Naive thymus-derived CD4-positive, alpha-beta T cell (primary cell): ENCODE measurements around the gene ZNRF1. TPM values are rescaled to one million over a fixed set of nuclear protein-coding genes. Genes with fewer than 3 reads are reported as not detected.

Experiments
- ATAC-seq: fragments of 150-1000 bp; cut with Tn5 transposase; 2 replicates; pipeline ENCODE4 v1.10.0; 2021; ENCODE audit warnings: mild to moderate bottlenecking, moderate library complexity
- CTCF ChIA-PET: fragments of 350-600 bp; sonication (Branson Sonifier 250); formaldehyde crosslinking; loops from one replicate; lab custom pipeline; 2021; ENCODE audit warnings: antibody characterized with exemption; lab: Charles Lee
- POLR2A ChIA-PET: fragments of 350-600 bp; sonication (Branson Sonifier 250); formaldehyde crosslinking; loops from one replicate; lab custom pipeline; 2021; ENCODE audit warnings: antibody characterized with exemption, inconsistent platforms; lab: Charles Lee
- DNase-seq, 9 donors: peaks; one replicate each; pipeline versions ENCODE4 v3.0.0 to v3.0.0-alpha.2; 2020 to 2022; ENCODE audit warnings: mixed read lengths in 1 of 9
- H3K27ac ChIP-seq: one replicate; pipeline ENCODE4 v1.7.0; 2013; ENCODE audit warnings: mild to moderate bottlenecking, low read depth, low read length, moderate library complexity
- H3K27me3 ChIP-seq, 2 donors: one replicate each; pipeline ENCODE4 v1.7.0; 2013; ENCODE audit warnings: low read length in 2 of 2, mild to moderate bottlenecking in 2 of 2, moderate library complexity in 2 of 2; ENCODE audit not compliant: control insufficient read depth in 2 of 2, insufficient read depth in 2 of 2
- H3K36me3 ChIP-seq, 3 experiments: 1 replicate in 2 of 3; 2 replicates in 1 of 3; pipeline ENCODE4 v1.7.0; 2013; ENCODE audit warnings: low read length in 3 of 3, mild to moderate bottlenecking in 3 of 3, moderate library complexity in 1 of 3; ENCODE audit not compliant: insufficient read depth in 3 of 3, control insufficient read depth in 2 of 3
- H3K4me1 ChIP-seq, 2 donors: one replicate each; pipeline ENCODE4 v1.7.0; 2013; ENCODE audit warnings: low read length in 2 of 2, mild to moderate bottlenecking in 2 of 2, moderate library complexity in 1 of 2; ENCODE audit not compliant: control insufficient read depth in 2 of 2, insufficient read depth in 2 of 2
- H3K4me3 ChIP-seq: 2 replicates; pipeline ENCODE4 v1.7.0; 2013; ENCODE audit warnings: mild to moderate bottlenecking, low read length
- H3K9me3 ChIP-seq, 3 experiments: 1 replicate in 2 of 3; 2 replicates in 1 of 3; pipeline ENCODE4 v1.7.0; 2013; ENCODE audit warnings: low read length in 3 of 3; ENCODE audit not compliant: control insufficient read depth in 2 of 3
- H3K27ac Mint-ChIP-seq, 9 donors: one replicate each; pipeline ENCODE4 v1.8.0; 2020 to 2022; ENCODE audit warnings: mixed read lengths in 9 of 9, mild to moderate bottlenecking in 8 of 9, moderate library complexity in 5 of 9, inconsistent platforms in 2 of 9
- H3K27me3 Mint-ChIP-seq, 5 donors: one replicate each; pipeline ENCODE4 v1.8.0; 2021 to 2022; ENCODE audit warnings: mixed read lengths in 5 of 5, mild to moderate bottlenecking in 1 of 5
- H3K36me3 Mint-ChIP-seq, 5 donors: one replicate each; pipeline ENCODE4 v1.8.0; 2020 to 2022; ENCODE audit warnings: mixed read lengths in 5 of 5, mild to moderate bottlenecking in 3 of 5, inconsistent platforms in 1 of 5
- H3K4me1 Mint-ChIP-seq, 7 donors: one replicate each; pipeline ENCODE4 v1.8.0; 2020 to 2022; ENCODE audit warnings: mixed read lengths in 7 of 7, mild to moderate bottlenecking in 3 of 7, inconsistent platforms in 1 of 7
- H3K4me3 Mint-ChIP-seq, 10 donors: one replicate each; pipeline ENCODE4 v1.8.0; 2020 to 2022; ENCODE audit warnings: mild to moderate bottlenecking in 10 of 10, mixed read lengths in 10 of 10, moderate library complexity in 6 of 10, inconsistent platforms in 2 of 10
- H3K9me3 Mint-ChIP-seq, 11 donors: one replicate each; pipeline ENCODE4 v1.8.0; 2020 to 2022; ENCODE audit warnings: mixed read lengths in 11 of 11, mild to moderate bottlenecking in 4 of 11, inconsistent platforms in 1 of 11, moderate library complexity in 1 of 11
- intact Hi-C, 2 donors: fragments of 100-400 bp; cut with micrococcal nuclease; formaldehyde crosslinking; loops; one replicate each; pipeline ENCODE4 v1.15.1; 2023
- polyA plus RNA-seq, 2 donors: library from polyadenylated mRNA; unstranded; fragments of 300-500 nt; fragmentation: Illumina TruSeq; gene quantifications; one replicate each; pipeline ENCODE4 v1.2.3, GENCODE V29; 2021
- total RNA-seq, 6 experiments: library from RNA in 5 of 6; stranded (reverse) in 5 of 6; gene quantifications; 1 replicate in 5 of 6; 2 replicates in 1 of 6; pipeline ENCODE4 v1.2.3 and lab custom pipeline; 2021 to 2026

ZNRF1 gene
- total and polyA plus RNA-seq, 7 experiments from 2014 or later = 1.2 to 27.9 (median 2.1) TPM

- peak overlapping the region; percentile 12 for H3K27ac ChIP-seq
- Mint-ChIP-seq H3K27me3 (no peaks in the 10 kb centered on the region), H3K4me1 (peaks cover 0 to 28% (median 16%) of the 10 kb centered on the region in 7 donors), H3K36me3 (peaks cover 0 to 50% (median 6%) of the 10 kb centered on the region in 5 donors), H3K27ac (peak overlapping the region in 6 of 9 donors; percentile 23 to 77 (median 56)), H3K4me3 (peak overlapping the region in 5 of 10 donors; percentile 35 to 60 (median 42)), H3K9me3 (peaks cover 0 to 10% (median 0%) of the 10 kb centered on the region in 11 donors)
- no peaks in the 10 kb centered on the region for H3K36me3 ChIP-seq
- intact Hi-C loops = no loop called here
- H3K4me1 ChIP-seq = peaks cover 0 to 3% of the 10 kb centered on the region in 2 donors
- no peak overlapping the region for H3K4me3 ChIP-seq
- H3K9me3 ChIP-seq = no peaks in the 10 kb centered on the region
- DNase-seq (peak in 1 of 9 donors; percentile 8), ATAC-seq (no peak)
- CTCF ChIA-PET = interaction anchor here (1.0 to 1.3 kb wide), 2 partner anchors 13 to 73 kb away, joined by 3 read pairs; no protein-coding TSS in a partner anchor
- no peaks in the 10 kb centered on the region for H3K27me3 ChIP-seq
- POLR2A ChIA-PET = no interaction called here
These were observed 39.4 kb downstream of the ZNRF1 start for GRCh38 chr16:75038036-75038858.

DNA sequence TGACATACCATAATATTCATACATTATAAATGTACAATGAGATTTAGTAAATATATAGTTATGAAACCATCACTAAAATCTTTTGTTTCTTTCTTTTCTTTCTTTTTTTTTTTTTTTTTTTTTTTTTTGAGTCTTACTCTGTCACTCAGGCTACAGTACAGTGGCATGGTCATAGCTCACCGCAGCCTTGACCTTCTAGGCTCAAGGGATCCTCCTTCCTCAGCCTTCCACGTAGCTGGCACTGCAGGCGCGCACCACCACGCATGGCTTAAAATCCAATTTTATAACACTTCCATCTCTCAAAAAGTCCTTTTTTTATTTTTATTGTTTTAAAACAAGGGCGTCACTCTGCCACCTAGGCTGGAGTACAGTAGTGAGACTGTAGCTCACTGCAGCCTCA is 41.1 kb downstream of the ZNRF1 start:
- DNase-seq = no peak
- Histone ChIP-seq H3K4me1 (peaks cover 0 to 3% of the 10 kb centered on the region in 2 donors), H3K4me3 (no peak overlapping the region), H3K27me3 (no peaks in the 10 kb centered on the region), H3K27ac (no peak overlapping the region), H3K36me3 (no peaks in the 10 kb centered on the region), H3K9me3 (no peaks in the 10 kb centered on the region)
- ChIA-PET CTCF (no interaction called here), POLR2A (interaction anchor here (1.0 kb wide), 1 partner anchor 48 kb away, joined by 3 read pairs; no protein-coding TSS in a partner anchor)
- Mint-ChIP-seq H3K27me3 (no peaks in the 10 kb centered on the region), H3K9me3 (peaks cover 0 to 10% (median 0%) of the 10 kb centered on the region in 11 donors), H3K27ac (no peak overlapping the region), H3K4me3 (no peak overlapping the region), H3K36me3 (peaks cover 0 to 47% (median 7%) of the 10 kb centered on the region in 5 donors), H3K4me1 (peaks cover 0 to 31% (median 19%) of the 10 kb centered on the region in 7 donors)
- intact Hi-C loops = no loop called here
- no peak for ATAC-seq

DNA sequence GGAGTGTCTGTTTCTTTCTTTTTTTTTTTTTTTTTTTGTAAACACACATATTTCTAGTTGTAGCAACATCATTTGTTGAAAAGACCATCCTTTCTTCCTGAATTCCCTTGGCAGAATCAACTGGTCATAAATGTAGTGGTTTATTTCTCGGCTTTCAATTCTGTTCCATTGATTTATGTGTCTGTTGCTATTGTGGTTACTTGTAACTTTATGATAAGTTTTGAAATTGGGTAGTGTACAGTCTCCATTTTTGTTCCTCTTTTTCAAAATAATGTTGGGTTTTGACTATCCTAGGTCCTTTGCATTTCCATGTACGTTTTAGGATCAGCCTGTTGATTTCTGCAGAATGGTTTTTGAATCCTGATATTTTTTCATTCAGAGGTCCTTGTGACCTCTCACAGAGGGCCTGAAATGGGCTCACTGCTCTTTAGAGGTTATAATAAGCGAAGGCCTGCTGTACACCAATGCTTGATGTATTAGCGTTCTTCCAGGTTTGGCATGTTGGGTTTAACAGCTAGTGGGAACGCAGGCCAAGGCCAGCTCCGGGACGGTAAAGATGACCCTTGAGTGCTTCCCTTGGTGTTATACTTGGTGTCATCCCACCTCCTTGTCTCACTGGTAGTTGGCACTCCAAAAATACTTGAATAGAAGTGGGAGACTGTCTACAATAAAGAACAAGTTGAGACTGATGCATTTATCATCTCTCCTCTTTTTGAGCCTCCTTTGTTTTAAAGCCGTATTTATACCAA is 43.8 kb downstream of the ZNRF1 start:
- peaks cover 0 to 6% (median 0%) of the 10 kb centered on the region in 11 donors for H3K9me3 Mint-ChIP-seq
- Histone ChIP-seq H3K36me3 (no peaks in the 10 kb centered on the region), H3K4me3 (no peak overlapping the region), H3K27ac (no peak overlapping the region), H3K9me3 (no peaks in the 10 kb centered on the region), H3K27me3 (no peaks in the 10 kb centered on the region), H3K4me1 (peaks cover 0 to 3% of the 10 kb centered on the region in 2 donors)
- no peaks in the 10 kb centered on the region for H3K27me3 Mint-ChIP-seq
- no peak overlapping the region for H3K4me3 Mint-ChIP-seq
- peak overlapping the region in 3 of 9 donors; percentile 16 to 49 (median 24) for H3K27ac Mint-ChIP-seq
- ATAC-seq (peak; percentile 34), DNase-seq (no peak)
- peaks cover 0 to 32% (median 4%) of the 10 kb centered on the region in 5 donors for H3K36me3 Mint-ChIP-seq
- ChIA-PET CTCF (interaction anchor here (1.0 kb wide), 1 partner anchor 11 kb away, joined by 3 read pairs; no protein-coding TSS in a partner anchor), POLR2A (interaction anchor here (0.6 kb wide), 1 partner anchor 180 kb away, joined by 3 read pairs; no protein-coding TSS in a partner anchor)
- intact Hi-C loops = no loop called here
- H3K4me1 Mint-ChIP-seq = peaks cover 0 to 31% (median 17%) of the 10 kb centered on the region in 7 donors

- Mint-ChIP-seq H3K4me3 (no peak overlapping the region), H3K27me3 (no peaks in the 10 kb centered on the region), H3K36me3 (peaks cover 0 to 30% (median 3%) of the 10 kb centered on the region in 5 donors), H3K9me3 (peaks cover 0 to 6% (median 0%) of the 10 kb centered on the region in 11 donors), H3K27ac (peak overlapping the region in 1 of 9 donors; percentile 49), H3K4me1 (peaks cover 5 to 28% (median 15%) of the 10 kb centered on the region in 7 donors)
- no peak overlapping the region for H3K4me3 ChIP-seq
- H3K36me3 ChIP-seq = no peaks in the 10 kb centered on the region
- ATAC-seq (peak; percentile 56), DNase-seq (no peak)
- intact Hi-C loops = no loop called here
- ChIA-PET POLR2A (interaction anchor here (0.6 kb wide), 1 partner anchor 179 kb away, joined by 3 read pairs; no protein-coding TSS in a partner anchor), CTCF (interaction anchor here (1.0 kb wide), 1 partner anchor 10 kb away, joined by 3 read pairs; no protein-coding TSS in a partner anchor)
- no peaks in the 10 kb centered on the region for H3K9me3 ChIP-seq
- H3K27ac ChIP-seq = no peak overlapping the region
- peaks cover 0 to 3% of the 10 kb centered on the region in 2 donors for H3K4me1 ChIP-seq
- no peaks in the 10 kb centered on the region for H3K27me3 ChIP-seq
These were observed 44.5 kb downstream of the ZNRF1 start for GRCh38 chr16:75043175-75043895.

DNA sequence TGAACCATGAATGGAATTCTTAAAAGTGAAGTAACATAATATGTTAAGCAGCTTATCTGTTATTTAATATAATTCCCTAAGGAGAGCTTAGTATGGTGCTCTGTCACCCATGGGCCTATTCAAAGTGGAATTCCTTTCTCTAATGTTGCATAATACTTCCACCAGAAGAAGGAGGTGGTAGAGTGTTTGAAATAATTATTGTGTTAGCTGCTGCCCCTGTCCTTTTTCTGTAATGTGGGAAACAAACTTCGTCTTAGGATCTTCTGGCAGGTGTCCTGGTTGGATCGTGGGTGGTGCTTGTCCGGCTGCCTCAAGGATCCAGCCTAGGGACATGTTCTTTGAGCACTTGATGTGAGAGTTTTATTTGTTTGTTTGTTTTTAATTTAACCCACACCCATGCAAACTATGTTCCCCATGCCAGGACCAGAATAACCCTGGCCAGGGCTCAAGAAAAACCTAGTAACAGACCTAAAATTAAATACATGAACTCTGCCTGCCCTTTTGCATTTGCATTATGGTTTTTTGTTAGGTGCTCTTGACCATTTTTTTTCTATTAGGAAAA is 46.1 kb downstream of the ZNRF1 start:
- Mint-ChIP-seq H3K9me3 (peaks cover 0 to 10% (median 0%) of the 10 kb centered on the region in 11 donors), H3K4me3 (no peak overlapping the region), H3K27me3 (no peaks in the 10 kb centered on the region), H3K4me1 (peaks cover 5 to 22% (median 8%) of the 10 kb centered on the region in 7 donors), H3K27ac (peak overlapping the region in 2 of 9 donors; percentile 8 to 17), H3K36me3 (peaks cover 0 to 31% (median 4%) of the 10 kb centered on the region in 5 donors)
- Histone ChIP-seq H3K4me1 (no peaks in the 10 kb centered on the region), H3K36me3 (no peaks in the 10 kb centered on the region), H3K27ac (no peak overlapping the region), H3K4me3 (no peak overlapping the region), H3K9me3 (no peaks in the 10 kb centered on the region), H3K27me3 (no peaks in the 10 kb centered on the region)
- DNase-seq = no peak
- ATAC-seq = no peak
- POLR2A ChIA-PET = no interaction called here
- intact Hi-C loops = no loop called here
- CTCF ChIA-PET = interaction anchor here (1.0 kb wide), 1 partner anchor 66 kb away, joined by 3 read pairs; no protein-coding TSS in a partner anchor
